Stomach (tissue), 9 donors: ENCODE measurements around the gene CELF4. TPM values are rescaled to one million over a fixed set of nuclear protein-coding genes. Genes with fewer than 3 reads are reported as not detected.

ENCODE experiments used
- DNase-seq, 2 donors: peaks; one replicate each; pipeline versions ENCODE4 v3.0.0 to v3.0.0-alpha.2; 2013 to 2019
- H3K27ac ChIP-seq, 5 donors: fragments of 200-600 bp in 4 of 5; sonication (generic) in 4 of 5; one replicate each; pipeline ENCODE4 v1.5.1; 2013 to 2019; ENCODE audit warnings: mild to moderate bottlenecking in 1 of 5, moderate library complexity in 1 of 5
- H3K27me3 ChIP-seq, 3 donors: fragments of 200-600 bp; sonication (generic); one replicate each; pipeline ENCODE4 v1.5.1; 2017 to 2019; ENCODE audit warnings: mixed run types in 1 of 3
- H3K36me3 ChIP-seq, 4 donors: fragments of 200-600 bp; sonication (generic); 1 replicate in 3 of 4; 2 replicates in 1 of 4; pipeline ENCODE4 v1.5.1; 2016 to 2019
- H3K4me1 ChIP-seq, 4 donors: fragments of 200-600 bp; sonication (generic); one replicate each; pipeline ENCODE4 v1.5.1; 2016 to 2019
- H3K4me3 ChIP-seq, 4 donors: fragments of 200-600 bp; sonication (generic) in 3 of 4; one replicate each; pipeline ENCODE4 v1.5.1; 2016 to 2019; ENCODE audit warnings: mild to moderate bottlenecking in 1 of 4
- H3K9me3 ChIP-seq, 4 donors: fragments of 200-600 bp; sonication (generic); one replicate each; pipeline ENCODE4 v1.5.1; 2016 to 2019
- EP300 ChIP-seq: sonication (generic); formaldehyde crosslinking; IDR thresholded peaks from one replicate; pipeline ENCODE4 v1.6.1; 2017; ENCODE audit warnings: antibody characterized with exemption
- POLR2A ChIP-seq, 4 donors: fragments of 450-650 bp; IDR thresholded peaks; one replicate each; pipeline ENCODE4 v1.6.1; 2016; ENCODE audit warnings: antibody characterized with exemption in 4 of 4, control low read depth in 2 of 4, mild to moderate bottlenecking in 1 of 4, moderate library complexity in 1 of 4
- POLR2AphosphoS5 ChIP-seq, 3 donors: sonication (generic); formaldehyde crosslinking; IDR thresholded peaks; one replicate each; pipeline ENCODE4 v1.6.1; 2016; ENCODE audit warnings: antibody characterized with exemption in 3 of 3
- WGBS, 5 donors: extraction: QIAGEN DNeasy Blood & Tissue Kit in 3 of 5; methylation state at CpG; one replicate each; pipeline versions ENCODE4 v1.1.5 to v1.1.7; 2013 to 2018; 5-methylcytosine and 5-hydroxymethylcytosine counted together
- intact Hi-C: fragments of 100-400 bp; cut with DNase I; formaldehyde crosslinking; loops from one replicate; pipeline ENCODE4 v1.15.1; 2023; ENCODE audit warnings: low total_unique reads
- polyA plus RNA-seq, 3 donors: library from polyadenylated mRNA; stranded (reverse); fragments of 200-250 nt; gene quantifications; one replicate each; pipeline ENCODE4 v1.2.3, GENCODE V29; 2013
- total RNA-seq, 5 donors: library from RNA; depleted of rRNA; stranded (reverse); fragments of >200 nt; gene quantifications; one replicate each; pipeline versions ENCODE4 v1.1.0 to v1.2.3, GENCODE V29; 2014 to 2016
- TF ChIP-seq, protein P1 (sequence below), 7 experiments: fragments of 450-650 bp in 4 of 7; fragments of 200-600 bp in 3 of 7; sonication (generic) in 3 of 7; IDR thresholded peaks; one replicate each; pipeline ENCODE4 v1.5.1; 2016 to 2019; ENCODE audit warnings: antibody characterized with exemption in 7 of 7, control low read depth in 2 of 7, mild to moderate bottlenecking in 1 of 7
- donor health status: healthy with polysubstance abuse.
- donor health status: Bipolar disorder and iron deficiency.
- donor health status: healthy.

Gene CELF4
- total and polyA plus RNA-seq, 8 donors: 0.93 to 2.4 (median 1.8) TPM; not detected in 2

DNA sequence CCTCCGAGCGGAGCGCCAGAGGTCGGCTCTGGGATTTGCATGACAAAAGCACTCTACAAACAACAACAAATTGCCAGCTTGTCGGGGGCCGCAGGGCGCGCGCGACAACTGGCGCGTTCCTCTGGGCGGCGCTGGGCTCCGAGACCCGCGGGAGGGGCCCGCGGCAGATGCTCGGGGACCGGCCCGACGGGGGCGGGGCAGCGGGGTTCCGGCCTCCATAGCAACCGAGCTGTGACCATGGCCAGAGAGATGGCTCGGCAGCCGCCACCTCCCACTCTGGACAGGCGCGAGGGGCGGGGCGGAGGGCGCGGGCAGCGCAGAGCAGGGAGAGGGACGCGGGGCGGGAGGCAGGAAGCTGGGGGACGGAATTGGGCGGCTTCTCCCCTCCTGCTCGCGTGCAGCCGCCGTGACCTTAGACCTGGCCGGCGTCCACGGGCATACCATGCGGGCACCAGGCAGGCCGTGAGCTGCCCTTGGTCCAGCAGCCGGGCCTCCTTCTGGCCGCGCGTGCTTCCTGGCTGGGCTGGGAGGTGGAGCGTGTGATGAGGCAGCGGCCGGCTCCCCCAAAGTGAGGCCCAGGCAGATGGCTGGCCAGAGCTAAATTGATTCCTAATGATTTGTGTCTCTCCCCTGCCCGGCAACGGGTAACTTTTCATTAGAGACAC, 171.5 kb downstream of the CELF4 start:
- no peaks in the 10 kb centered on the region for H3K36me3 ChIP-seq
- peaks cover 0 to 15% (median 14%) of the 10 kb centered on the region in 4 donors for H3K9me3 ChIP-seq
- peaks cover 0 to 16% (median 13%) of the 10 kb centered on the region in 4 donors for H3K4me1 ChIP-seq
- peak overlapping the region; percentile 43 to 48 (median 47) for H3K4me3 ChIP-seq
- peak; percentile 42 to 93 for DNase-seq
- peak overlapping the region in 1 of 5 donors; percentile 24 for H3K27ac ChIP-seq
- intact Hi-C loops: no loop called here
- 1 to 4% (median 2%) methylated on average over 15 to 59 of the region's 59 CpGs for WGBS, 5 donors
- TF ChIP-seq EP300 (no peak), POLR2AphosphoS5 (IDR thresholded peaks at IDR 0.05) (no peak), POLR2A (IDR thresholded peaks at IDR 0.05) (no peak)
- TF ChIP-seq, protein P1, sequence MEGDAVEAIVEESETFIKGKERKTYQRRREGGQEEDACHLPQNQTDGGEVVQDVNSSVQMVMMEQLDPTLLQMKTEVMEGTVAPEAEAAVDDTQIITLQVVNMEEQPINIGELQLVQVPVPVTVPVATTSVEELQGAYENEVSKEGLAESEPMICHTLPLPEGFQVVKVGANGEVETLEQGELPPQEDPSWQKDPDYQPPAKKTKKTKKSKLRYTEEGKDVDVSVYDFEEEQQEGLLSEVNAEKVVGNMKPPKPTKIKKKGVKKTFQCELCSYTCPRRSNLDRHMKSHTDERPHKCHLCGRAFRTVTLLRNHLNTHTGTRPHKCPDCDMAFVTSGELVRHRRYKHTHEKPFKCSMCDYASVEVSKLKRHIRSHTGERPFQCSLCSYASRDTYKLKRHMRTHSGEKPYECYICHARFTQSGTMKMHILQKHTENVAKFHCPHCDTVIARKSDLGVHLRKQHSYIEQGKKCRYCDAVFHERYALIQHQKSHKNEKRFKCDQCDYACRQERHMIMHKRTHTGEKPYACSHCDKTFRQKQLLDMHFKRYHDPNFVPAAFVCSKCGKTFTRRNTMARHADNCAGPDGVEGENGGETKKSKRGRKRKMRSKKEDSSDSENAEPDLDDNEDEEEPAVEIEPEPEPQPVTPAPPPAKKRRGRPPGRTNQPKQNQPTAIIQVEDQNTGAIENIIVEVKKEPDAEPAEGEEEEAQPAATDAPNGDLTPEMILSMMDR (IDR thresholded peaks at IDR 0.05): no peak
- H3K27me3 ChIP-seq: peaks cover 0 to 18% (median 10%) of the 10 kb centered on the region in 3 donors

DNA sequence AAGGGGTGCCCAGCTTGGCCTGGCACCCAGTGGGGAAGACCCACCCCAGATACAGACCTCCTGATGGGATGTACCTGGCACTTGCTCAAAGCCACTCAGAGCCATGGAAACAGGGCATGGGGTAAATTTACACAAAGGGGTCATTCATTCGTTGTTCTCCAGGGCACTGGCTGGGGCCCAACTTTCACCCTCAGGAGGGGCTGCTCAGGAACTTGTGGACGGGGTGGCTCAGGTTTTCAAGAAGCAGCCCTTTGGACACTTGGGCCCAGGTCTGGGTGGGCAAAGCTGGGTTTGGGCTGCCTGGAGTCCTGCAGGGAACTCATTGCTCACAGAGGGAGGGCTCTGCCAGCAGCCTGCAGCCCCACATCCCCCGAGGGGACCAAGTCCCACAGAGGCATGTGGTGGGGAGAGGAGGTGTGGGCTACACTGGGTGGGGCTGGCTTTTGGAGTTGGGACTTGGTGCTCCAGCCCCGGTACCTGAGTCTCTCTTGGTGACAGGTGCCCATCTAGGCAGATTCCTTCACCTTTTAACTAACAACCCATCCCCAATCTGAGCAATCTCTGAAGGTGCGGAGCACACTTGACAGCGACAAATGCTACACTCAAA, 172.3 kb downstream of the CELF4 start:
- 18 to 35% (median 25%) methylated on average over 6 of the region's 6 CpGs for WGBS, 5 donors
- Histone ChIP-seq H3K4me1 (peaks cover 0 to 16% (median 13%) of the 10 kb centered on the region in 4 donors), H3K9me3 (peaks cover 0 to 17% (median 16%) of the 10 kb centered on the region in 4 donors), H3K27me3 (peaks cover 0 to 18% (median 10%) of the 10 kb centered on the region in 3 donors), H3K27ac (no peak overlapping the region), H3K4me3 (peak overlapping the region in 3 of 4 donors; percentile 47 to 48 (median 47)), H3K36me3 (no peaks in the 10 kb centered on the region)
- intact Hi-C loops: no loop called here
- DNase-seq: peak in 1 of 2 donors; percentile 39
- TF ChIP-seq POLR2AphosphoS5 (IDR thresholded peaks at IDR 0.05) (no peak), EP300 (no peak)

DNA sequence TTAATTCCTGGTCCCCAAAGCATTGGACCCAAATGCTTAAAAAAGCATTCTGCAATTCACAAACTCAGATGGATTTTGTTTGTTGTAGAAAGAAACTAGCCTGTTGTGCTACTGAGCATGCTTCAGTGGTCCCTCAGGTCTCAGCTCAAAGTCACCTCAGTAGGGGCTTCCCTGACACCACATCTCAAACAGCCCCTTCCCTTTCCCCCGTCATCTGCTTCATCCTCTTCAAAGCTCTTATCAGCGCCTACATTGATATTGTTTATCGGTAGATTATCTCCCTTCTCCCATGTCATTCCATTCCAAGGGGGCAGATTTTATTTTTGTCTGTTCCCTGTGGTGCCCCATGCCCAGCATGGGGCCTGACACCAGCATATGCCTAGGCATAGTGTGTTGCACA, 172.9 kb downstream of the CELF4 start:
- no peak for DNase-seq
- WGBS, 5 donors: 50 to 71% (median 59%) methylated on average over 3 of the region's 3 CpGs

DNA sequence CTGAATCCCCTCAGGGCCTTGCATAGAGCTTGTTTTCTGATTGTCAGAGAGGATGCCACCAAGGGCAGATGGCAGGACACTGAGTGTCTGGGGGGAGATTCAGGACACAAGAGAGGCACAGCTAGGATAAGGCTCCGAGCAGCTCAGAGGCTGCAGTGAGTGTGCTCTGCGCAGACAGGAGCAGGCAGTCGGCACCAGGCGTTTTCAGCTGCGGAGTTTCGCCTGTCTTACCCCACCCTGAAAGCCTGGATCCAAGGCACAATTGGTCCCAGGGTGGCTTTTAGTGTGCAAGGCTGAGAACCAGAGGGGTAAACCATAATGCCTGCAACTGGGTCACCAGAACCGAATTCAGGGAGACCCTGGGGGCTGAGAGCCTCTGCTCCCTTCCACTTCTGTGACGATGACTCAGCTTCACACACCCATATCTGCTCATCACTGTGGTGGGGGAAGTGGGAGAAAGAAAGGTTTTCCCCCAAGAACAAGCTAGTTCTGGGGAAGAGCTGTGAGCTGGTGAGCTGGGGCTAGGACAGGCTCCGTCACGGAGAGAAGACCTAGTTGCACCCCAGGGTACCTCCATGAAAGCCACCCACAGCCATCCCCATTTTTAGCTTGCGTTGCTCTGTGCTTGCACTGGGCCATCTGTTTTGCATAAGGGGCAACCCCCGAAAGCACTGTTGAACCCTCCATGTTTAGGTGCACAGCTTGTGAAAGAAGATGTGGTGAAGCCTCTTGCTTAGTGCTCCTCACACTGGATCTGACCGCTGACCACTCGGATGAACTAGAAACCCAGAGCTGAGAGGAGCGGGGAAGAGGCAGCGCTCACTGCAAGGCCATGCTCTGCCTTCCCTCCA, 173.7 kb downstream of the CELF4 start:
- peaks cover 0 to 16% (median 13%) of the 10 kb centered on the region in 4 donors for H3K4me1 ChIP-seq
- no peak for DNase-seq
- no peak overlapping the region for H3K4me3 ChIP-seq
- TF ChIP-seq POLR2AphosphoS5 (IDR thresholded peaks at IDR 0.05) (no peak), EP300 (no peak), POLR2A (IDR thresholded peaks at IDR 0.05) (no peak)
- TF ChIP-seq, protein P1 (IDR thresholded peaks at IDR 0.05): no peak
- H3K27ac ChIP-seq: no peak overlapping the region
- intact Hi-C loops: no loop called here
- H3K9me3 ChIP-seq: peaks cover 0 to 17% (median 16%) of the 10 kb centered on the region in 4 donors
- 80 to 88% (median 86%) methylated on average over 7 to 16 of the region's 16 CpGs for WGBS, 5 donors
- H3K27me3 ChIP-seq: peaks cover 0 to 18% (median 10%) of the 10 kb centered on the region in 3 donors
- H3K36me3 ChIP-seq: no peaks in the 10 kb centered on the region

More for the DNA sequence above, 172.9 kb downstream of the CELF4 start:
- Histone ChIP-seq H3K4me1 (peaks cover 0 to 16% (median 13%) of the 10 kb centered on the region in 4 donors), H3K27me3 (peaks cover 0 to 18% (median 10%) of the 10 kb centered on the region in 3 donors), H3K27ac (no peak overlapping the region), H3K9me3 (peaks cover 0 to 17% (median 16%) of the 10 kb centered on the region in 4 donors), H3K36me3 (no peaks in the 10 kb centered on the region), H3K4me3 (no peak overlapping the region)
- TF ChIP-seq EP300: no peak
- no peak for TF ChIP-seq POLR2AphosphoS5 (IDR thresholded peaks at IDR 0.05)
- no peak for TF ChIP-seq POLR2A (IDR thresholded peaks at IDR 0.05)
- TF ChIP-seq, protein P1 (IDR thresholded peaks at IDR 0.05): no peak
- intact Hi-C loops: no loop called here
